HepG2 (cell line): ENCODE measurements around the gene ZNF763.

Experiments used
- BRD4 ChIP-seq: sonication (generic); formaldehyde crosslinking; IDR thresholded peaks from 2 replicates; pipeline ENCODE4 v1.4.0; 2020; ENCODE audit warnings: missing genetic modification reagents
- MBD4 ChIP-seq: IDR thresholded peaks from 2 replicates; pipeline ENCODE4 v1.6.1; 2012; ENCODE audit warnings: low read length, inconsistent platforms, borderline replicate concordance
- ZNF30 ChIP-seq: sonication (generic); formaldehyde crosslinking; IDR thresholded peaks from 2 replicates; pipeline ENCODE4 v1.5.0; 2020; ENCODE audit warnings: mild to moderate bottlenecking, missing genetic modification reagents
- ZNF614 ChIP-seq: IDR thresholded peaks from 2 replicates; pipeline ENCODE4 v1.6.1; 2018; ENCODE audit warnings: missing biosample characterization, missing genetic modification reagents, inconsistent platforms, borderline replicate concordance
- ZNF629 ChIP-seq: sonication (generic); formaldehyde crosslinking; conservative IDR thresholded peaks from 2 replicates; pipeline ENCODE4 v1.5.0; 2020; ENCODE audit warnings: missing genetic modification reagents
- TF ChIP-seq, protein P1 (sequence below): sonication (generic); formaldehyde crosslinking; IDR thresholded peaks from 2 replicates; pipeline ENCODE4 v1.5.0; 2020; ENCODE audit warnings: mild to moderate bottlenecking, missing genetic modification reagents, moderate library complexity

DNA sequence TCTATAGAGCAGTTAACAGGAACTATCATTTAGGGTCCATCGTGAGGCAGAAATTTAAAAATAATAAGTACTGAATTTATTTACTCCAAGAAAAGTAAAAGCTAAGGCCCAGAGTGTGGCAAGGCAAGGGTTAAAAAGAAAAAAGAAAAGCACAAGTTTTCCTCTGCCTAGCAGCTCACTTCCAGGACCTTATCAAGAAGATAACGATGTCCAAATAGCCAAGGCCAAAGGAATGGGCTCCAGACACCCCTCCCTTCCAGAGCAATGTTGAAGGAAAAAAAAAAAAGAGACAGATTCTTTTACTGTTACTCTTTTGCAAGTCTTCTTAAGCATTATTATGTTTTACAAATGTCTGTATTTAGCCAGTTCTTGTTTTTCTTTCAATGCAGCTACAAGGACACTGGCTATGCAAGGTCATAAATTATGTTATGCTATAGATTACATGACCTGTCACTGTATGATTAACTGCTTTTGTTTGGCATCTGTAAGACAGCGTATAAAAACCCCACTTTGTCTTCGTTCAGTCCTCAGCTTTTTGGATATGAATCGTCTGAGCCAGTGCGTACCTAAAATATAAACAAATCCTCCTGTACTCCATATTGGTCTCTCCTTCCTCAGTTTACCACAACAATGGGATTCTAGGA is 42.9 kb upstream of the ZNF763 start:
- TF ChIP-seq, protein P1, sequence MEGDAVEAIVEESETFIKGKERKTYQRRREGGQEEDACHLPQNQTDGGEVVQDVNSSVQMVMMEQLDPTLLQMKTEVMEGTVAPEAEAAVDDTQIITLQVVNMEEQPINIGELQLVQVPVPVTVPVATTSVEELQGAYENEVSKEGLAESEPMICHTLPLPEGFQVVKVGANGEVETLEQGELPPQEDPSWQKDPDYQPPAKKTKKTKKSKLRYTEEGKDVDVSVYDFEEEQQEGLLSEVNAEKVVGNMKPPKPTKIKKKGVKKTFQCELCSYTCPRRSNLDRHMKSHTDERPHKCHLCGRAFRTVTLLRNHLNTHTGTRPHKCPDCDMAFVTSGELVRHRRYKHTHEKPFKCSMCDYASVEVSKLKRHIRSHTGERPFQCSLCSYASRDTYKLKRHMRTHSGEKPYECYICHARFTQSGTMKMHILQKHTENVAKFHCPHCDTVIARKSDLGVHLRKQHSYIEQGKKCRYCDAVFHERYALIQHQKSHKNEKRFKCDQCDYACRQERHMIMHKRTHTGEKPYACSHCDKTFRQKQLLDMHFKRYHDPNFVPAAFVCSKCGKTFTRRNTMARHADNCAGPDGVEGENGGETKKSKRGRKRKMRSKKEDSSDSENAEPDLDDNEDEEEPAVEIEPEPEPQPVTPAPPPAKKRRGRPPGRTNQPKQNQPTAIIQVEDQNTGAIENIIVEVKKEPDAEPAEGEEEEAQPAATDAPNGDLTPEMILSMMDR (CRISPR knock-in tag) = no peak
- no peak for TF ChIP-seq ZNF614 (CRISPR knock-in tag)
- no peak for TF ChIP-seq BRD4 (CRISPR knock-in tag)
- TF ChIP-seq MBD4 = no peak
- TF ChIP-seq ZNF30 = no peak
- TF ChIP-seq ZNF629 (CRISPR knock-in tag) = no peak
